Gastroesophageal sphincter (tissue), 4 donors: ENCODE measurements around the gene CHCHD10. TPM values are rescaled to one million over a fixed set of nuclear protein-coding genes. Genes with fewer than 3 reads are reported as not detected.

Experiments
- ATAC-seq: fragments of 150-250 bp; one replicate; pipeline ENCODE4 v1.9.1; 2016; ENCODE audit warnings: mild to moderate bottlenecking, moderate library complexity
- H3K27ac ChIP-seq, 4 donors: fragments of 200-600 bp; sonication (generic) in 3 of 4; 1 replicate in 3 of 4; 2 replicates in 1 of 4; pipeline ENCODE4 v1.5.1; 2016 to 2019
- H3K27me3 ChIP-seq: fragments of 200-600 bp; sonication (generic); one replicate; pipeline ENCODE4 v1.5.1; 2019
- H3K36me3 ChIP-seq, 2 donors: fragments of 200-600 bp; sonication (generic); one replicate each; pipeline ENCODE4 v1.5.1; 2019; ENCODE audit warnings: control low read depth in 1 of 2
- H3K4me1 ChIP-seq, 3 donors: fragments of 200-600 bp; sonication (generic); 1 replicate in 2 of 3; 2 replicates in 1 of 3; pipeline ENCODE4 v1.5.1; 2016 to 2019; ENCODE audit warnings: control low read depth in 2 of 3
- H3K4me3 ChIP-seq, 2 donors: fragments of 200-600 bp; sonication (generic); one replicate each; pipeline ENCODE4 v1.5.1; 2019; ENCODE audit warnings: mild to moderate bottlenecking in 1 of 2, moderate library complexity in 1 of 2
- H3K9me3 ChIP-seq, 3 donors: fragments of 200-600 bp; sonication (generic); one replicate each; pipeline ENCODE4 v1.5.1; 2017 to 2019; ENCODE audit warnings: control low read depth in 2 of 3
- CTCF ChIP-seq, 4 experiments: fragments of 200-600 bp in 2 of 4; fragments of 450-650 bp in 2 of 4; sonication (generic) in 1 of 4; IDR thresholded peaks; one replicate each; pipeline ENCODE4 v1.5.1; 2017 to 2019; ENCODE audit warnings: antibody characterized with exemption in 4 of 4, mild to moderate bottlenecking in 2 of 4, moderate library complexity in 2 of 4
- EP300 ChIP-seq: sonication (generic); formaldehyde crosslinking; IDR thresholded peaks from one replicate; pipeline ENCODE4 v1.6.1; 2017; ENCODE audit warnings: antibody characterized with exemption, mild to moderate bottlenecking
- POLR2A ChIP-seq, 2 donors: fragments of 450-650 bp; IDR thresholded peaks; one replicate each; pipeline ENCODE4 v1.6.1; 2017; ENCODE audit warnings: antibody characterized with exemption in 2 of 2, mild to moderate bottlenecking in 2 of 2, moderate library complexity in 1 of 2
- POLR2AphosphoS5 ChIP-seq: sonication (generic); formaldehyde crosslinking; IDR thresholded peaks from one replicate; pipeline ENCODE4 v1.6.1; 2017; ENCODE audit warnings: antibody characterized with exemption
- WGBS, 2 donors: methylation state at CpG; one replicate each; pipeline ENCODE4 v1.1.5; 2018; ENCODE audit warnings: low coverage in 1 of 2; 5-methylcytosine and 5-hydroxymethylcytosine counted together
- total RNA-seq, 4 donors: library from RNA; depleted of rRNA; stranded (reverse); fragments of >200 nt; gene quantifications; one replicate each; pipeline ENCODE4 v1.1.0, GENCODE V29; 2016

The CHCHD10 gene
- total RNA-seq, 4 donors from 2014 or later: 2.0 to 40.6 (median 28.1) TPM

GRCh38 chr22:23791738-23792645 lies 24.2 kb upstream of the CHCHD10 start:
- H3K27ac ChIP-seq: peak overlapping the region in 3 of 4 donors; percentile 20 to 41 (median 32)

GRCh38 chr22:23790819-23791737 lies 23.3 kb upstream of the CHCHD10 start:
- Histone ChIP-seq H3K27me3 (no peaks in the 10 kb centered on the region), H3K27ac (peak overlapping the region in 3 of 4 donors; percentile 20 to 41 (median 32)), H3K9me3 (no peaks in the 10 kb centered on the region), H3K36me3 (peaks cover 0 to 48% of the 10 kb centered on the region in 2 donors), H3K4me1 (peaks cover 0 to 55% (median 10%) of the 10 kb centered on the region in 3 donors), H3K4me3 (no peak overlapping the region)
- 42 to 44% methylated on average over 6 to 9 of the region's 11 CpGs for WGBS, 2 donors
- TF ChIP-seq POLR2AphosphoS5 (no peak), CTCF (IDR thresholded peaks at IDR 0.05) (no peak), POLR2A (IDR thresholded peaks at IDR 0.05) (no peak), EP300 (no peak)
- ATAC-seq: no peak

More at GRCh38 chr22:23791738-23792645, 24.2 kb upstream of the CHCHD10 start:
- Histone ChIP-seq H3K9me3 (no peaks in the 10 kb centered on the region), H3K4me1 (peaks cover 0 to 48% (median 5%) of the 10 kb centered on the region in 3 donors), H3K36me3 (peaks cover 0 to 56% of the 10 kb centered on the region in 2 donors), H3K4me3 (no peak overlapping the region), H3K27me3 (no peaks in the 10 kb centered on the region)
- 70 to 74% methylated on average over 7 to 11 of the region's 25 CpGs for WGBS, 2 donors
- ATAC-seq: no peak
- TF ChIP-seq POLR2A (IDR thresholded peaks at IDR 0.05) (no peak), POLR2AphosphoS5 (no peak), CTCF (IDR thresholded peaks at IDR 0.05) (no peak), EP300 (no peak)

GRCh38 chr22:23789638-23790037 lies 21.9 kb upstream of the CHCHD10 start:
- Histone ChIP-seq H3K27me3 (no peaks in the 10 kb centered on the region), H3K4me3 (no peak overlapping the region), H3K36me3 (peaks cover 0 to 34% of the 10 kb centered on the region in 2 donors), H3K27ac (peak overlapping the region in 2 of 4 donors; percentile 1 to 28), H3K9me3 (no peaks in the 10 kb centered on the region), H3K4me1 (peaks cover 0 to 64% (median 11%) of the 10 kb centered on the region in 3 donors)
- 82 to 90% methylated on average over 3 of the region's 4 CpGs for WGBS, 2 donors
- no peak for TF ChIP-seq EP300
- TF ChIP-seq POLR2A (IDR thresholded peaks at IDR 0.05): no peak
- TF ChIP-seq CTCF (IDR thresholded peaks at IDR 0.05): no peak
- no peak for TF ChIP-seq POLR2AphosphoS5
- no peak for ATAC-seq

- no peak overlapping the region for H3K4me3 ChIP-seq
- H3K27me3 ChIP-seq: no peaks in the 10 kb centered on the region
- peak overlapping the region in 2 of 4 donors; percentile 1 to 28 for H3K27ac ChIP-seq
- ATAC-seq: no peak
- H3K36me3 ChIP-seq: peaks cover 0 to 29% of the 10 kb centered on the region in 2 donors
- WGBS, 2 donors: 59 to 66% methylated on average over 4 of the region's 4 CpGs
- H3K4me1 ChIP-seq: peaks cover 0 to 64% (median 11%) of the 10 kb centered on the region in 3 donors
- no peaks in the 10 kb centered on the region for H3K9me3 ChIP-seq
- TF ChIP-seq POLR2AphosphoS5 (no peak), CTCF (IDR thresholded peaks at IDR 0.05) (no peak), EP300 (no peak), POLR2A (IDR thresholded peaks at IDR 0.05) (no peak)
Observed at GRCh38 chr22:23789121-23789520, 21.3 kb upstream of the CHCHD10 start.
